HepG2 (cell line): ENCODE data around the gene CHST14.

ENCODE experiments used
- ATF3 ChIP-seq: sonication (generic); formaldehyde crosslinking; IDR thresholded peaks from 2 replicates; pipeline ENCODE4 v1.4.0; 2020; ENCODE audit warnings: missing genetic modification reagents
- EP300 ChIP-seq, 3 experiments: sonication (generic) in 1 of 3; formaldehyde crosslinking in 1 of 3; IDR thresholded peaks; 2 replicates each; pipeline versions ENCODE4 v1.5.1 to v1.6.1; 2011 to 2020; ENCODE audit warnings: low read depth in 2 of 3, low read length in 2 of 3, borderline replicate concordance in 1 of 3, improper control_type of control experiment in 1 of 3, mild to moderate bottlenecking in 1 of 3, missing genetic modification reagents in 1 of 3, moderate library complexity in 1 of 3
- ESRRA ChIP-seq: sonication (generic); formaldehyde crosslinking; IDR thresholded peaks from 2 replicates; pipeline ENCODE4 v1.5.1; 2020; ENCODE audit warnings: mild to moderate bottlenecking, low read depth, missing genetic modification reagents
- NR2F1 ChIP-seq, 2 experiments: fragments of 450-650 bp in 1 of 2; formaldehyde crosslinking in 1 of 2; IDR thresholded peaks; 2 replicates each; pipeline versions ENCODE4 v1.5.0 to v1.6.1; 2016 to 2020; ENCODE audit warnings: mild to moderate bottlenecking in 1 of 2, missing compliant biosample characterization in 1 of 2, missing genetic modification reagents in 1 of 2, moderate library complexity in 1 of 2
- PAF1 ChIP-seq: IDR thresholded peaks from 2 replicates; pipeline ENCODE4 v1.6.1; 2016; ENCODE audit warnings: missing genetic modification reagents, missing compliant biosample characterization
- TSC22D2 ChIP-seq: sonication (generic); formaldehyde crosslinking; IDR thresholded peaks from 2 replicates; pipeline ENCODE4 v1.5.1; 2020; ENCODE audit warnings: missing genetic modification reagents, mild to moderate bottlenecking, borderline replicate concordance
- ZBTB33 ChIP-seq: sonication (generic); formaldehyde crosslinking; IDR thresholded peaks from 2 replicates; pipeline ENCODE4 v1.4.0; 2020; ENCODE audit warnings: missing genetic modification reagents
- ZNF274 ChIP-seq: sonication (generic); formaldehyde crosslinking; IDR thresholded peaks from 2 replicates; pipeline ENCODE4 v1.5.1; 2020; ENCODE audit warnings: mild to moderate bottlenecking, missing genetic modification reagents

- TF ChIP-seq EP300 (IDR thresholded peaks at IDR 0.05; ENCODE audit: low read depth in 2 of 2, low read length in 2 of 2): no peak
- TF ChIP-seq EP300 (CRISPR knock-in tag; IDR thresholded peaks at IDR 0.05; ENCODE audit: borderline replicate concordance): no peak
- no peak for TF ChIP-seq ZBTB33 (CRISPR knock-in tag)
- no peak for TF ChIP-seq ZNF274 (CRISPR knock-in tag)
- TF ChIP-seq ESRRA (CRISPR knock-in tag): no peak
- TF ChIP-seq TSC22D2 (CRISPR knock-in tag): no peak
- TF ChIP-seq NR2F1 (CRISPR knock-in tag; IDR thresholded peaks at IDR 0.05): no peak
- no peak for TF ChIP-seq ATF3
- no peak for TF ChIP-seq PAF1
These were observed 29.8 kb upstream of the CHST14 start, which contains the start of gene BAHD1 for GRCh38 chr15:40440743-40441564.
